MG63 (cell line): ENCODE results near the gene CTXN3. TPM values are rescaled to one million over a fixed set of nuclear protein-coding genes. Genes with fewer than 3 reads are reported as not detected.

ENCODE experiments used
- DNase-seq: peaks from one replicate; pipeline ENCODE4 v3.0.0-alpha.2; 2020
- H3K27me3 ChIP-seq: fragments of 250-450 bp; sonication (Bioruptor Pico); 2 replicates; pipeline ENCODE4 v1.5.1; 2020; ENCODE audit warnings: mild to moderate bottlenecking, moderate library complexity
- H3K36me3 ChIP-seq: fragments of 250-450 bp; sonication (Bioruptor Pico); 2 replicates; pipeline ENCODE4 v1.5.1; 2020; ENCODE audit warnings: mild to moderate bottlenecking, moderate library complexity
- H3K4me3 ChIP-seq: fragments of 250-450 bp; sonication (Bioruptor Pico); 2 replicates; pipeline ENCODE4 v1.5.1; 2020; ENCODE audit warnings: mild to moderate bottlenecking, moderate library complexity
- H3K9me3 ChIP-seq: fragments of 250-450 bp; sonication (Bioruptor Pico); 2 replicates; pipeline ENCODE4 v1.5.1; 2020; ENCODE audit warnings: mild to moderate bottlenecking, moderate library complexity
- total RNA-seq: library from RNA; depleted of rRNA; stranded (reverse); fragments of >200 nt; shearing (Covaris generic); gene quantifications from 2 replicates; pipeline ENCODE4 v1.2.3, GENCODE V29; 2014; ENCODE audit warnings: low replicate concordance; rRNA removed

CTXN3 gene
- not detected in 2 replicates for total RNA-seq

GRCh38 chr5:127649018-127649439, at the start of gene CTXN3:
Gene CTXN3, plus strand, starts transcription at chr5:127649082. Its CDS starts 8,440 bp downstream, at chr5:127657522.
- H3K4me3 ChIP-seq, result no peak within 1 kb of the TSS
- DNase-seq, result no peak

GRCh38 chr5:127599320-127599719, 49.6 kb upstream of the CTXN3 start:
- Histone ChIP-seq H3K36me3 (no peaks in the 10 kb centered on the region), H3K9me3 (no peaks in the 10 kb centered on the region), H3K27me3 (no peaks in the 10 kb centered on the region; the same call in 1 of the 2 replicates), H3K4me3 (no peak overlapping the region)
- no peak for DNase-seq

More at GRCh38 chr5:127649018-127649439, at the start of gene CTXN3:
- Histone ChIP-seq H3K9me3 (no peaks in the 10 kb centered on the region), H3K36me3 (no peaks in the 10 kb centered on the region), H3K27me3 (peaks cover 4% of the 10 kb centered on the region; the same call in 1 of the 2 replicates)

DNA sequence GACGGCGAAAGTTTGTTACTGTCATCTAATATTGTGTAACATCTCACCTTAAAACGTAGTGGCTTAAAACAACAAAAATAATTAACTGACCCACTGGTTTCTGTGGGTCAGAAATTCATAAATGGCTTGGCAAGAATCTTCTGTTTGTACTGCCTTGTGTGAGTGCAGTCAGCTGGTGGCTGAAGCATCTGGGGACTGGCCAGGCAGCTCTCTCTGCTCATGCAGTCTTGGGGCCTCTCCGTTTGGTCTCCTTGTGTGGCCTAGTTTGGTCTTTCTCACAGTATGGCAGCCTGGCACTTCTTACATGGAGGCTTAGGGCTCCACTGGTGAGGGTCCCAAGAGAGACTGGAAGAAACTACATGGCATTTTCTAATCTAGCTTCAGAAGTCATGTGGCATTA, 49.0 kb upstream of the CTXN3 start:
- no peaks in the 10 kb centered on the region for H3K36me3 ChIP-seq
- H3K27me3 ChIP-seq, result no peaks in the 10 kb centered on the region; the same call in 1 of the 2 replicates
- no peak for DNase-seq
- H3K4me3 ChIP-seq, result no peak overlapping the region
- no peaks in the 10 kb centered on the region for H3K9me3 ChIP-seq

DNA sequence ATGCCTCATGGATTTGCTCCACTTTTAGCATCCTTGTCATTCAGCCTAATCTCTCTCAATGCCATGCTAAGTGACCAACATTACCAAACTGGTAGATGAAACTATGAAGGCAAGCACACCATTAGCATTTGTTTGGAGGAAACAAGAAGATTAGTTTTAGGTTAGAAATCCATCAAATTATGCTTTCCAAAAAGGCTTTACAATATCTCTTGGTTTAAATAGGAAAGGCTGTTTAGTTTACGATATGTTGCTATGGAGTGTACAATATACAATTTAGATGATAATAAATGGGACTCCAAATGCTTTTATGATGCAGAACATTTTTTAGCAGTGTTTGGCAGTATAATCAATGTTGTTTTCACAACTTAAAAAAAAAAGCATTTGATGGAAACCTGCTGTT, 47.8 kb upstream of the CTXN3 start:
- Histone ChIP-seq H3K4me3 (no peak overlapping the region), H3K9me3 (no peaks in the 10 kb centered on the region), H3K36me3 (no peaks in the 10 kb centered on the region), H3K27me3 (no peaks in the 10 kb centered on the region; the same call in 1 of the 2 replicates)
- DNase-seq, result no peak

DNA sequence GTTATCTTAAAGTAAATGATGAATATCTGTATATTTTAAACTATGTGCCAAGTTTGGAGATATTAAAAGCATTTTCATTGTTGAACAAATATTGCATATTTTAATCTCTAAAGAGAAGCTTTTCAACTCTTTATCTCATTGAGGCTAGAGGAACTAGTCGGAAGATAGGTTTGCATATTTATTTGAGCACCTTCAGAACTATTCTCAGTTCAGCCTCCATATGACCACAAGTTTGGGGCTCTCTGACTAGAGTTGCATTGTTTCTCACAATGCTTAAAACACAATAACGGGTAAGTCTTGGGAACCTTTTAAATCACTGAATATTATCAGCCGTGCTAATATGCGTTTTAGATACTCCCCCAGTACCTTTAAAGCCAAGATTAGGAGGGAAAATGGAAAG, 47.3 kb upstream of the CTXN3 start:
- no peaks in the 10 kb centered on the region; the same call in 1 of the 2 replicates for H3K27me3 ChIP-seq
- H3K4me3 ChIP-seq, result no peak overlapping the region
- H3K36me3 ChIP-seq, result no peaks in the 10 kb centered on the region
- H3K9me3 ChIP-seq, result no peaks in the 10 kb centered on the region
- no peak for DNase-seq

GRCh38 chr5:127602481-127602880, 46.4 kb upstream of the CTXN3 start:
- DNase-seq, result no peak
- H3K36me3 ChIP-seq, result no peaks in the 10 kb centered on the region
- H3K27me3 ChIP-seq, result no peaks in the 10 kb centered on the region; the same call in 1 of the 2 replicates
- no peaks in the 10 kb centered on the region for H3K9me3 ChIP-seq
- no peak overlapping the region for H3K4me3 ChIP-seq

GRCh38 chr5:127602896-127603844, 45.7 kb upstream of the CTXN3 start:
- Histone ChIP-seq H3K36me3 (no peaks in the 10 kb centered on the region), H3K9me3 (no peaks in the 10 kb centered on the region), H3K27me3 (no peaks in the 10 kb centered on the region; the same call in 1 of the 2 replicates), H3K4me3 (no peak overlapping the region)
- DNase-seq, result no peak

DNA sequence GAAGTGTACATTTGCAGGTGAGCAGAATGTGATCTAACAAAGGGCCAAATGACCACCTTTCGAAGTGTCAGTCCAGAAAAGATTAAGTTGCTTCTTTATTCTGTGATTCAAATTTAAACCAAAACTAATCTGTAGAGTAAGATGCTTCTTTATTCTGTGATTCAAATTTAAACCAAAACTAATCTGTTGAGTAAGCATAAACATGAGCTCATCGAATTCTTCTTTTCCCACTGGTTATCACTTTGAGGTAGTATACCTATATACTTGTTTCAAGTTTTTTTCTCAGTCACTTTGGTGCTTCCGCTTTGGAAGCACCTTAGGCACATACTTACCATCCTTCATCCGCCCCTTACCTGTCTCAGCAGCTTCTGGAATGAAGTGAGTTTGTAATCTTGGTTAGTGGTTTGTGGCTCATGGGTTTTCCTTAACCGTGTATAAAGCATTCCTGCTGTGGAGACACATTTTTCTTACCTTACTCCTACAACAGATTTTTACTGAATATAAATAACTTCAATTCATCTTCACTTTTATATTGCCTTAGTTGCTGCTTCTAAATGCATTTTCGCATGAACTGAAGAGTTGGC, 40.7 kb upstream of the CTXN3 start:
- Histone ChIP-seq H3K36me3 (no peaks in the 10 kb centered on the region), H3K9me3 (no peaks in the 10 kb centered on the region), H3K27me3 (no peaks in the 10 kb centered on the region), H3K4me3 (no peak overlapping the region)
- no peak for DNase-seq

- Histone ChIP-seq H3K36me3 (no peaks in the 10 kb centered on the region), H3K4me3 (no peak overlapping the region), H3K9me3 (no peaks in the 10 kb centered on the region), H3K27me3 (no peaks in the 10 kb centered on the region)
- no peak for DNase-seq
Measured at GRCh38 chr5:127609011-127609410, 39.9 kb upstream of the CTXN3 start.

- H3K36me3 ChIP-seq, result no peaks in the 10 kb centered on the region
- no peak for DNase-seq
- H3K4me3 ChIP-seq, result no peak overlapping the region
- H3K9me3 ChIP-seq, result no peaks in the 10 kb centered on the region
- H3K27me3 ChIP-seq, result no peaks in the 10 kb centered on the region
Measured at GRCh38 chr5:127609957-127610356, 38.9 kb upstream of the CTXN3 start.

DNA sequence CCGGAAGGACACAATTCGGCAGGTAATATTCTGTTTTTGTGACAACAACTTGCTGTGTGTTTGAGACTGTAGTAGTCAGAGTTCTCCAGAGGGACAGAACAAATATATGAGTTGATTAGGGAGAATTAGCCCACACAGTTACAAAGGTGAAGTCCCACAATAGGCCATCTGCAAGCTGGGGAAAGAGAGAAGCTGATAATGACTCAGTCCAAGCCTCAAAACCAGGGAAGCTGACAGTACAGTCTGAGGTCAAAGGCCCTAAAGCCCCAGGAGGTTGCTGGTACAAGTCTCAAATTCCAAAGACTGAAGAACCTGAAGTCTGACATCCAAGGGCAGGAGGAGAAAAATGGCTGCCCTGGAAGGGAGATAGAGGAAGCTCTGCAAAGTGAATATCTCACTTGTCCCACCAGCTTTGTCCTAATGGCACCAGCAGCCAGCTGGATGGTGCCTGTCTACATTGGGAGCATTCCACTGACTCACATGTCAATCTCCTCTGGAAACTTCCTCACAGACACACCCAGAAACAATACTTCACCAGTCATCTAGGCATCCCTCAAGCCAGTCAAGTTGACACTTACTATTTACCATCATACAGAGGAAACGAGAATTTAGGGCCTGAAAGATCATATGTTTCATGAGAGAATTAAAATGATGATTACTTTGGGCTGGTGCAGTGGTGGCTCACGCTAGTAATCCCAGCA, 36.3 kb upstream of the CTXN3 start:
- no peaks in the 10 kb centered on the region for H3K27me3 ChIP-seq
- H3K36me3 ChIP-seq, result no peaks in the 10 kb centered on the region
- no peaks in the 10 kb centered on the region for H3K9me3 ChIP-seq
- no peak for DNase-seq
- no peak overlapping the region for H3K4me3 ChIP-seq

DNA sequence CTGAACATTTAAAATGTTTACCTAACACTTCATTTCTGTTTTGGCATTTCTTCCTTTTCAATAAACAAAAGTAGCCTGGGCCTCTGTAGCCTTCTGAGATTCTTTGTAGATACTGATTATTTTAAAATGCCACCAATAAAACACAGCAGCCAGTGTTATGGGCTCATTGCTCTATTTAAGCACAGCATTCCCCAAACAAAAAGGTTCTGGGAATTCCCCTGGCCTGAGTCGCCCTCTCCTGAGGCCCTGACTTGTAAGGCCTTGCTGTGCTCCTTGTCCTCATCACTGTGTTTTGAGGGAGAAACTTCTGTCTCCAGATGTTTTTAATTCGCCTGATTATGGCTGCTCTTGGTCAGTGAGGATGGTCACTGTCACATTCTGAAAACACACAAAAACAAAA, 33.0 kb upstream of the CTXN3 start:
- no peaks in the 10 kb centered on the region for H3K27me3 ChIP-seq
- no peaks in the 10 kb centered on the region for H3K9me3 ChIP-seq
- H3K36me3 ChIP-seq, result no peaks in the 10 kb centered on the region
- H3K4me3 ChIP-seq, result no peak overlapping the region
- DNase-seq, result peak; percentile 29

GRCh38 chr5:127619908-127620479, 28.9 kb upstream of the CTXN3 start:
- H3K27me3 ChIP-seq, result peaks cover 2% of the 10 kb centered on the region
- DNase-seq, result no peak
- H3K36me3 ChIP-seq, result no peaks in the 10 kb centered on the region
- H3K4me3 ChIP-seq, result no peak overlapping the region
- H3K9me3 ChIP-seq, result no peaks in the 10 kb centered on the region

DNA sequence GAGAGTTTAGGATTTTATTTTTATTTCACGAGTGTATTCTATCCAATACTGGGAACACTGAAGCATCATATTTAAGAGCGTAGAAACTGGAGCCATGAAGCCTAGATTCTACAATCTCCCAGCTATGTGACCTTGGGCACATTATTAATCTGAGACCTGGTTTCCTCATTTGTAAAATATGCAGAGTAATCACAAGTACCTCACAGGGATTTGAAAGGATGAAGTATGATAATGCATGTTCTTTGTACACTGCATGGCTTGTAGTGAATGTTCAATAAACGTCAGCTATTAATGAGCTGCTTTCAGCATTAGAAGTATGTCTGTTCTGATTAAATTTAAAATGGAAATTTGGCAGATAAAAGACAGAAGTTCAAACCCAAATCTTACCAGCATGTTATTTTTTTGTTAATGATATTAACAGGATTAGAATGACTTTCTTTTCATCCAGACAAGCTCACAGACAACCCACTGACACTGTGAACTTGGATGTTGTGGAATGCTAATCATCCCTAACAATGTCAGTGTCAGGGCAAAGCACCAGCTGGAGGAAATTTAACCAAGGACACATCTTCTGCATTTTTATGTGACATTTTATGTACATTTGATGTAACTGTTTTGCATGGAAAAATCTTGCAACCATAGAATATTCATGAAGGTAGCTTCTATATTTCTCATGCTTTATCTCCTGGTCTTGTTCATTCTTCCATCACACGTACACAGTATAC, 27.1 kb upstream of the CTXN3 start:
- H3K4me3 ChIP-seq, result no peak overlapping the region
- no peaks in the 10 kb centered on the region for H3K9me3 ChIP-seq
- H3K36me3 ChIP-seq, result no peaks in the 10 kb centered on the region
- no peak for DNase-seq
- H3K27me3 ChIP-seq, result peaks cover 5% of the 10 kb centered on the region

DNA sequence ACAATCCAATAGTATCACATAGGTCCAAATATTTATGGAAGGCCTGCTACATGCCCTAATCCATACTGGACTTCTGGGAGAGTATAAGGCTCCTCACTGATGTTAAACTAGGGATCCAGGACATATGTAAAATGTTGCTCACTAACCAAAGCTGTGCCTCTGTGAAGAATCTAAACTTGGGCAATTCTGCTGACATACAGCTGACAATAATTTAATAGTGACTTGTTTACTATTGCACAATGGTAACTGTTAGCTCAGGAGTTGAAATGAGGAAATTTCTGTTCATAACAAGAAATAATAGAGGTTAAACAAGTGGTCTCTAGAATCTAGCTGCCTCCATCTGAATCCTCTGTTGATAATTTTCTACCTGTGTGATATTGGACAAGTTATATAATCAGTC, 14.9 kb upstream of the CTXN3 start:
- H3K4me3 ChIP-seq, result no peak overlapping the region
- peaks cover 9% of the 10 kb centered on the region; the same call in 1 of the 2 replicates for H3K27me3 ChIP-seq
- H3K9me3 ChIP-seq, result no peaks in the 10 kb centered on the region
- no peak for DNase-seq
- no peaks in the 10 kb centered on the region for H3K36me3 ChIP-seq

DNA sequence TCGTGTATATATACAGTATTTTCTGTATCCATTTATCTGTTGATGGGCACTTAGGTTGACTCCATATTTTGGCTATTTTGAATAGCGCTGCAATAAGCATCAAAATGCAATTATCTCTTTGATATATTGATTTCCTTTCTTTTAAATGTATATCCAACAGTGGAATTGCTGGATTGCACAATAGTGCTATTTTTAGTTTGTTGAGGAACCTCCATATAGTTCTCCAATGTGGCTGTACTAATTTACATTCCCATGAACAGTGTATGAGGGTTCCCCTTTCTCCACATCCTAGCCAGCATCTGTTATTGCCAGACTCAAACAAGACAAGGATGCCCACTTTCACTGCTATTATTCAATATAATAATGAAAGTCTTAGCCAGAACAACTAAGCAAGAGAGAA, 9.1 kb upstream of the CTXN3 start:
- Histone ChIP-seq H3K4me3 (no peak overlapping the region), H3K9me3 (no peaks in the 10 kb centered on the region), H3K36me3 (no peaks in the 10 kb centered on the region), H3K27me3 (peaks cover 5% of the 10 kb centered on the region)
- DNase-seq, result no peak
